Upper lobe of left lung (tissue), 6 donors: ENCODE measurements around the gene KCNJ16. TPM values are rescaled to one million over a fixed set of nuclear protein-coding genes. Genes with fewer than 3 reads are reported as not detected.

Experiments used
- ATAC-seq, 2 donors: fragments of 200-7000 bp; cut with Tn5 transposase; one replicate each; pipeline ENCODE4 v1.9.1; 2022; ENCODE audit warnings: mild to moderate bottlenecking in 2 of 2, moderate library complexity in 2 of 2; ENCODE audit not compliant: low FRiP score in 2 of 2
- DNase-seq, 2 donors: peaks; one replicate each; pipeline ENCODE4 v3.0.0-alpha.2; 2019 to 2020
- H3K27ac ChIP-seq, 4 donors: fragments of 200-600 bp; sonication (generic); one replicate each; pipeline ENCODE4 v1.5.1; 2016 to 2019
- H3K27me3 ChIP-seq, 4 donors: fragments of 200-600 bp; sonication (generic); one replicate each; pipeline ENCODE4 v1.5.1; 2017 to 2019
- H3K36me3 ChIP-seq, 4 donors: fragments of 200-600 bp; sonication (generic); one replicate each; pipeline ENCODE4 v1.5.1; 2016 to 2019
- H3K4me1 ChIP-seq, 4 donors: fragments of 200-600 bp; sonication (generic); one replicate each; pipeline ENCODE4 v1.5.1; 2018 to 2019
- H3K4me3 ChIP-seq, 4 donors: fragments of 200-600 bp; sonication (generic); one replicate each; pipeline ENCODE4 v1.5.1; 2017 to 2019; ENCODE audit warnings: mild to moderate bottlenecking in 2 of 4, moderate library complexity in 1 of 4
- H3K9me3 ChIP-seq, 4 donors: fragments of 200-600 bp; sonication (generic); one replicate each; pipeline ENCODE4 v1.5.1; 2018 to 2019
- EP300 ChIP-seq, 4 donors: sonication (generic); formaldehyde crosslinking; IDR thresholded peaks; one replicate each; pipeline ENCODE4 v1.5.1; 2017; ENCODE audit warnings: antibody characterized with exemption in 4 of 4, control low read depth in 2 of 4
- POLR2A ChIP-seq, 4 donors: fragments of 450-650 bp; IDR thresholded peaks; one replicate each; pipeline ENCODE4 v1.5.1; 2016 to 2017; ENCODE audit warnings: antibody characterized with exemption in 4 of 4, mild to moderate bottlenecking in 2 of 4
- POLR2AphosphoS5 ChIP-seq, 2 donors: sonication (generic); formaldehyde crosslinking; IDR thresholded peaks; one replicate each; pipeline ENCODE4 v1.5.1; 2017; ENCODE audit warnings: antibody characterized with exemption in 2 of 2
- WGBS, 2 donors: methylation state at CpG; one replicate each; pipeline ENCODE4 v1.1.5; 2017 to 2018; 5-methylcytosine and 5-hydroxymethylcytosine counted together
- total RNA-seq, 6 donors: library from RNA; depleted of rRNA in 4 of 6; stranded (reverse); fragments of >200 nt in 4 of 6; gene quantifications; one replicate each; pipeline versions ENCODE4 v1.1.0 to v1.2.1, GENCODE V29; 2016 to 2021
- TF ChIP-seq, protein P1 (sequence below), 6 experiments: fragments of 450-650 bp in 4 of 6; fragments of 200-600 bp in 2 of 6; sonication (generic) in 2 of 6; IDR thresholded peaks; one replicate each; pipeline ENCODE4 v1.5.1; 2016 to 2019; ENCODE audit warnings: antibody characterized with exemption in 6 of 6
- donor health status: DM: no; HTN: no; CAD: no; lungs with moderate emphysema.
- donor health status: DM: no; HTN: yes; CAD: no; lungs with severe emphysema.

KCNJ16 gene
- total RNA-seq, 6 donors from 2014 or later: 0.20 to 1.4 (median 0.59) TPM; not detected in 1

DNA sequence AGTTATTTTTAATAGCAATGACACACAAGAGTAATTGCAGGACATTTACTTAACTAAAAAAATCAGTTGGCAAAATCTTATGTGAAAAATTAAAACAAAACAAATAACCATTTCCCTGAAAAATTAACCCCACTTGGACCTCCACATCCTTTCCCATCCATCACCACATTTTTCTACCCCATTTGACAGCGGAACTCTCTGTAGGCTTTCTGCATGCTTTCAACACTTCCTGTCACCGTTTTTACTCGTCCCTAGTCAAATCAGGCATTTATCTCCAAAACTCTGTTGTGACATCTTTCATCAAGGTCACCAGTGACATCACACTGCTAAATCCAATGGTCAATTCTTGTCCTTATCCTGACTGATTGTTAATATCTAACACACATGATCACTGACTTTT, 27.5 kb downstream of the KCNJ16 start:
- H3K27ac ChIP-seq: no peak overlapping the region
- TF ChIP-seq POLR2A (IDR thresholded peaks at IDR 0.05): no peak
- TF ChIP-seq, protein P1, sequence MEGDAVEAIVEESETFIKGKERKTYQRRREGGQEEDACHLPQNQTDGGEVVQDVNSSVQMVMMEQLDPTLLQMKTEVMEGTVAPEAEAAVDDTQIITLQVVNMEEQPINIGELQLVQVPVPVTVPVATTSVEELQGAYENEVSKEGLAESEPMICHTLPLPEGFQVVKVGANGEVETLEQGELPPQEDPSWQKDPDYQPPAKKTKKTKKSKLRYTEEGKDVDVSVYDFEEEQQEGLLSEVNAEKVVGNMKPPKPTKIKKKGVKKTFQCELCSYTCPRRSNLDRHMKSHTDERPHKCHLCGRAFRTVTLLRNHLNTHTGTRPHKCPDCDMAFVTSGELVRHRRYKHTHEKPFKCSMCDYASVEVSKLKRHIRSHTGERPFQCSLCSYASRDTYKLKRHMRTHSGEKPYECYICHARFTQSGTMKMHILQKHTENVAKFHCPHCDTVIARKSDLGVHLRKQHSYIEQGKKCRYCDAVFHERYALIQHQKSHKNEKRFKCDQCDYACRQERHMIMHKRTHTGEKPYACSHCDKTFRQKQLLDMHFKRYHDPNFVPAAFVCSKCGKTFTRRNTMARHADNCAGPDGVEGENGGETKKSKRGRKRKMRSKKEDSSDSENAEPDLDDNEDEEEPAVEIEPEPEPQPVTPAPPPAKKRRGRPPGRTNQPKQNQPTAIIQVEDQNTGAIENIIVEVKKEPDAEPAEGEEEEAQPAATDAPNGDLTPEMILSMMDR (IDR thresholded peaks at IDR 0.05): no peak
- no peak for TF ChIP-seq EP300 (IDR thresholded peaks at IDR 0.05)
- TF ChIP-seq POLR2AphosphoS5 (IDR thresholded peaks at IDR 0.05): no peak
- H3K4me3 ChIP-seq: no peak overlapping the region
- DNase-seq (no peak), ATAC-seq (no peak)
- H3K27me3 ChIP-seq: no peaks in the 10 kb centered on the region
- no peaks in the 10 kb centered on the region for H3K4me1 ChIP-seq
- H3K36me3 ChIP-seq: no peaks in the 10 kb centered on the region
- H3K9me3 ChIP-seq: no peaks in the 10 kb centered on the region
- 43 to 52% methylated on average over 3 of the region's 3 CpGs for WGBS, 2 donors

DNA sequence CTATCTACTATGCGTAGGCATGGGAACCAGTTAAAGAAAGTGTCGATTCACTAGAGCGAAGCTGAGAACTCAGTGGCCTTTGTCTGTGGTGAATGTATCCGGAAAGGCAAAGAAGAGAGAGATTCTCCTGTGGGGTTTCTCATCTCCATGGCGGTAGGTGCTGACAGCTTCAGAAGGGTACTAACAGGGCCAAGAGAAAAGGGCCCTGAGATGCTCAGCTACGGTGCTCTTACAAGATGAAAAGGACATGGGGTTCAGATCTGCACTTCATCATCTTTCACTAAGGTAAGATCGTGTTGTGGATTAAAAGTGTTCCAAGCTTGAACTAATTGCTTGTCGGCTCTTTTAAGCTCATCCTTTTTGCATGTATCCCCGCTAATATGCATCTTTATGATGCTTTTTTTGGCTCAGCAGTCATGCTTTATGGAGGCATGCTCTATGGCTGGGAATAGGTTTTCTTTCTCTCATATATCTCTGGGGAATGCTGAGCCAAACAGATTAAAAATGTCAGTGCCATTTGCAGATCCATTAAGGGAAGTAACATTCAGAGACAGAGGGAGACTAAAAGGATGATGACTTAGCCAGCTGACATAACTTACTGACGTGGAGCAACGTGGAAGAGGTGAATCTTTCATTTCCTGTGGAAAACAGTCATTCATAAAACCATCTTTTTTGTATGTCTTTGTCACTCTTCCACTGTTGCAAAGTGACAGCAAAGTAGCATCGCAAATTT, 29.9 kb downstream of the KCNJ16 start:
- no peak overlapping the region for H3K4me3 ChIP-seq
- no peaks in the 10 kb centered on the region for H3K4me1 ChIP-seq
- no peak for DNase-seq
- TF ChIP-seq POLR2AphosphoS5 (IDR thresholded peaks at IDR 0.05) (no peak), POLR2A (IDR thresholded peaks at IDR 0.05) (no peak), EP300 (IDR thresholded peaks at IDR 0.05) (no peak)
- TF ChIP-seq, protein P1 (IDR thresholded peaks at IDR 0.05): no peak
- no peaks in the 10 kb centered on the region for H3K36me3 ChIP-seq
- no peaks in the 10 kb centered on the region for H3K9me3 ChIP-seq
- H3K27me3 ChIP-seq: no peaks in the 10 kb centered on the region
- H3K27ac ChIP-seq: no peak overlapping the region
- WGBS, 2 donors: 83% methylated on average over 12 of the region's 12 CpGs
- ATAC-seq: no peak

DNA sequence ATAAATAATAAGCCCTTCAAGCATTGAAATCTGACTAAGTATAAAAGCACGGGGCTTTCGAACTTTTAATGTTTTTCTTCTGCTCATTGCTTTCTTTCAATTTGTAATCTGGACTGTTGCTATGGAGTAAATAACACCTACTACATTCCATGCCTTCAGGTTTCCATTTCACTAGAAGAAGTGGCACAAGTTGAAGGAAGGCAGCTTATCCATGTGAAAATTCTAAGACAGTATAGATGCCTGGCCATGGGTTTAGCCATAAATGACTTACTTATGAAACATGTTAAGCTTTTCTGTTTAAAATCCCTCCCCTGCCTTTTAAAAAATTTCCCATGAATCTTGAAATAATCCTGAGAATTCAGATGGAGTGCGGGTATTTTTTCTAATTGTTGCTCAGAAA, 30.6 kb downstream of the KCNJ16 start:
- DNase-seq: no peak
- Histone ChIP-seq H3K9me3 (no peaks in the 10 kb centered on the region), H3K27ac (no peak overlapping the region), H3K36me3 (no peaks in the 10 kb centered on the region), H3K27me3 (no peaks in the 10 kb centered on the region), H3K4me3 (no peak overlapping the region), H3K4me1 (no peaks in the 10 kb centered on the region)
- WGBS, 2 donors: 95 to 98% methylated on average over 3 of the region's 3 CpGs
- TF ChIP-seq POLR2A (IDR thresholded peaks at IDR 0.05) (no peak), POLR2AphosphoS5 (IDR thresholded peaks at IDR 0.05) (no peak)
- TF ChIP-seq, protein P1 (IDR thresholded peaks at IDR 0.05): no peak
- ATAC-seq: no peak

DNA sequence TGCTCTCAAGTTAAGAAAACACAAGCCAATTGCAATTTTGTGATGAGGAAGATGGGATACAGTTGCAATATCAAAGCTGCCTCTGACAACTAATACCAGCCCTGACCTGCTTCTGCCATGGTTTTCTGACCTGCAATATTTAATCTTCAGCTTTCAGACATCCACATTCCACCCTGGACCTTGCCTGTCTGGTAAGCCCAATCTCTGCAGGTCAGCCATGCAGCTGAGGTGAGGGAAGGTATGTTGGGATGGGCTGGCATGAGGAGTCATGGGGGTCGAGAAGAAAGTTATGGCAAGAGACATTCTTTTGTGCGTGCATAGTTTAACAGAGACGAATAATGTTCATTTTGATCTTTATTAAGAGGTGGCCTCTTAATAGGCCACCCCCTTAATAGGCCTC, 31.5 kb downstream of the KCNJ16 start:
- Histone ChIP-seq H3K4me1 (no peaks in the 10 kb centered on the region), H3K4me3 (no peak overlapping the region), H3K36me3 (no peaks in the 10 kb centered on the region), H3K9me3 (no peaks in the 10 kb centered on the region), H3K27ac (no peak overlapping the region), H3K27me3 (no peaks in the 10 kb centered on the region)
- ATAC-seq (no peak), DNase-seq (no peak)
- no peak for TF ChIP-seq EP300 (IDR thresholded peaks at IDR 0.05)
- no peak for TF ChIP-seq POLR2A (IDR thresholded peaks at IDR 0.05)
- no peak for TF ChIP-seq POLR2AphosphoS5 (IDR thresholded peaks at IDR 0.05)
- TF ChIP-seq, protein P1 (IDR thresholded peaks at IDR 0.05): no peak
- 82 to 89% methylated on average over 3 of the region's 3 CpGs for WGBS, 2 donors

DNA sequence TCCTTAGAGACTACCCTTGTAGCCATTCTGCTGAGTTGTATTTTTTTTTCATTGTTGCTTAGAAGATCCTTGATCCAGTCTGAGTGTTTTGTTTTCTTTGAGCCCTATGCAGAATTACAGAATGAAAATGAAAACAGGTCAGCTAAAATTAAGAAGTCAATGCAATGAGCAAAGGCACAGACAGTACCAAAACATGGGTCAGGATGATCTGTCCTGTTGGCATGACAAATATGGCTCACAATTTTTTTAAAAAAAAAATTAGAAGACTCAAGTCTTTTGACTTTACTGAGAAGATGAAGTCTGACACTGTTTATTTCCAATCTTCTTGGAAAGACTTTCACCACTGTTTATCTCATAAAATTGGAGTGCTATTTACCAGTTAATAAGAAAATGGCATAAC, 32.4 kb downstream of the KCNJ16 start:
- Histone ChIP-seq H3K27ac (no peak overlapping the region), H3K27me3 (no peaks in the 10 kb centered on the region), H3K36me3 (no peaks in the 10 kb centered on the region), H3K4me3 (no peak overlapping the region), H3K9me3 (no peaks in the 10 kb centered on the region), H3K4me1 (no peaks in the 10 kb centered on the region)
- ATAC-seq (no peak), DNase-seq (no peak)
- TF ChIP-seq POLR2AphosphoS5 (IDR thresholded peaks at IDR 0.05) (no peak), EP300 (IDR thresholded peaks at IDR 0.05) (no peak)
